Measurements from ENCODE around the gene DACT2.

DACT2 gene

DNA sequence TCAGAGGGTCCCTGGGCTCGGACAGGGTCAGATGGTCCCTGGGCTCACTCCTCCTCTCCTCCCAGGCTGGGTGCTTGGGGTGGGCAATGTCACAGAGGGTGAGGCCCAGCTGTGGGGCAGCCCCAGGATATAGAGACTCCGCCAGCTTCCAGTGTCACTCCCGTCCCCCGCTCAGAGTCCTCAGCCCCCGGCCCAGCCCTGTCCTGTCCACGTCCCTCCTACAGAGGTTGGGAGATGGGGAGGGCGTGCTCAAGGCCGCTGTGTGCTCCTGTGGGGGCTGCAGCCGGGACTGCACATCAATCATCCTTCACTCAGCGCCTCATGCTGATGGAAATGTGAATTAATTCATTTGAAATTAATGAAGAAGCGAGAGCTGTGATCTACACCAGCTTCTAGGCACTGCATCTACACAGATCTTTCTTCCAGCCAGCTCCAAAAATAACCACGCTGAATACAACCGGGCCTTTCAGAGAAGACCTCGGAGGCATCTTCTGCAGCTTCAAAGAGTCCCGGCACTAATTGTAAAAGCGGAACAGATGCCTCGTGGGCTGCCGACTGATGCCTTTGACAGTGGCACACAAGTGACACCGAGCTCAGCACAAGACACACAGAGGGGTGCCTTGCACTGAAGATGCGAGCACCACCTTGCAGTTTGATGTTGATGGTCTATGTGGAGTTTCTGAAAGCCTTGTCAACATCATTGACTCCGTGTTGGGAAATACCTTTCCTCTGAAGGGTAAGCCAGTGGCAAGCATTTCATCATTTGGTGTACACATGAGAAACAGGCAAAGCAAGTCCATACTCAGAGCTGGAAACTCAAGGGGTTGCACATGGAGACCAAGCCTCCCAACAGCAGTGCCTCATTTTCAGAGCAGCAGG lies 39.3 kb downstream of the DACT2 start:
- H3K4me3 ChIP-seq (replicated peaks in 1 of 2; ENCODE audit: low read depth in 2 of 2, low read length in 2 of 2): no peak overlapping the region
- DNase-seq (ENCODE audit: low read depth in 2 of 2): no peak
- TF ChIP-seq, protein P1, sequence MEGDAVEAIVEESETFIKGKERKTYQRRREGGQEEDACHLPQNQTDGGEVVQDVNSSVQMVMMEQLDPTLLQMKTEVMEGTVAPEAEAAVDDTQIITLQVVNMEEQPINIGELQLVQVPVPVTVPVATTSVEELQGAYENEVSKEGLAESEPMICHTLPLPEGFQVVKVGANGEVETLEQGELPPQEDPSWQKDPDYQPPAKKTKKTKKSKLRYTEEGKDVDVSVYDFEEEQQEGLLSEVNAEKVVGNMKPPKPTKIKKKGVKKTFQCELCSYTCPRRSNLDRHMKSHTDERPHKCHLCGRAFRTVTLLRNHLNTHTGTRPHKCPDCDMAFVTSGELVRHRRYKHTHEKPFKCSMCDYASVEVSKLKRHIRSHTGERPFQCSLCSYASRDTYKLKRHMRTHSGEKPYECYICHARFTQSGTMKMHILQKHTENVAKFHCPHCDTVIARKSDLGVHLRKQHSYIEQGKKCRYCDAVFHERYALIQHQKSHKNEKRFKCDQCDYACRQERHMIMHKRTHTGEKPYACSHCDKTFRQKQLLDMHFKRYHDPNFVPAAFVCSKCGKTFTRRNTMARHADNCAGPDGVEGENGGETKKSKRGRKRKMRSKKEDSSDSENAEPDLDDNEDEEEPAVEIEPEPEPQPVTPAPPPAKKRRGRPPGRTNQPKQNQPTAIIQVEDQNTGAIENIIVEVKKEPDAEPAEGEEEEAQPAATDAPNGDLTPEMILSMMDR (IDR thresholded peaks at IDR 0.05; ENCODE audit: low read depth, low read length): no peak

GRCh38 chr6:168279403-168279935 lies 40.1 kb downstream of the DACT2 start:
- TF ChIP-seq, protein P1 (IDR thresholded peaks at IDR 0.05; ENCODE audit: low read depth, low read length): no peak
- no peak for DNase-seq (ENCODE audit: low read depth in 2 of 2)
- no peak overlapping the region for H3K4me3 ChIP-seq (replicated peaks in 1 of 2; ENCODE audit: low read depth in 2 of 2, low read length in 2 of 2)

DNA sequence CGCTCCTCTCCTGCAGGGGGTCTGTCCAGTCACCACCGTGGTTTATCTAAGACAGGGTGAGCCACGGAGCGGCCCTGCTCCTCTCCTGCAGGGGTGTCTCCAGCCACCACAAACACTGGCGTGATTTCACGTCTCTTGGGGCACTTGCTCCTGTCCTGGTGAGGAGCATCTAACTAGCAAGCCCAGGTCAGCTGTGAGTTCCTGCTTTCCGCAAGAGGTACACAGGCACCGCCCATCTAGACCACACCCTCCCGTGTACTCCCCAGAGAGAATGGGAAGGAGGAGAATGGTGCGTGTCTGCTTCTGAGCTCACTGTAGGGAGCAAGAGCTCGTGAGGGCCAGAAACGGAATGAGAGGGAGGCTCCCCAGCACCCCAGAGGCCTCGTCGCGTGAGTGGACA lies 40.7 kb downstream of the DACT2 start:
- TF ChIP-seq, protein P1 (IDR thresholded peaks at IDR 0.05; ENCODE audit: low read depth, low read length): no peak
- DNase-seq (ENCODE audit: low read depth in 2 of 2): no peak
- no peak overlapping the region for H3K4me3 ChIP-seq (replicated peaks in 1 of 2; ENCODE audit: low read depth in 2 of 2, low read length in 2 of 2)

DNA sequence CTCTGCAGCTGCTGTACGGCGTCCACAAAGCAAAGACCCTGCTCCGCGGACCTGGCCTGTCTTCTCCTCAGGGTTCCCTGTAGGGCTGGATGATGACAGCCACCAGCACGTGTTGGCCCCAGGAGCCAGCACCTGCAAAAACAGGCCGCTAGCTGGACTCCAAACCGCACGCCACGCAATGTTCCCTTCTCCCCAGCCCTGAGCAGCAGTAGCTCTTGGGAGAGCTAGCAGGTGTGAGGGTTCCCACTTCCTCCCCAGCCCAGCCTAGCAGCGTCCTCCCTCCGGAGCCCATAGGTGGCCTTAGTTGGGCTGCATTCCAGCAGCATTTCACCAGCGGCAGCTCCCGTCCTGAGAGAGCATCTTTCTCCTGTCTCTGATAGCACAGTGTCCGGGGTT lies 42.3 kb downstream of the DACT2 start:
- H3K4me3 ChIP-seq (replicated peaks in 1 of 2; ENCODE audit: low read depth in 2 of 2, low read length in 2 of 2): no peak overlapping the region
- TF ChIP-seq, protein P1 (IDR thresholded peaks at IDR 0.05; ENCODE audit: low read depth, low read length): no peak
- DNase-seq (ENCODE audit: low read depth in 2 of 2): no peak

- TF ChIP-seq, protein P1 (IDR thresholded peaks at IDR 0.05; ENCODE audit: low read depth, low read length): no peak
- DNase-seq (ENCODE audit: low read depth in 2 of 2): no peak
- no peak overlapping the region for H3K4me3 ChIP-seq (replicated peaks in 1 of 2; ENCODE audit: low read depth in 2 of 2, low read length in 2 of 2)
Observed at GRCh38 chr6:168276576-168277273, 42.9 kb downstream of the DACT2 start.

GRCh38 chr6:168275168-168275567 lies 44.4 kb downstream of the DACT2 start:
- TF ChIP-seq, protein P1 (IDR thresholded peaks at IDR 0.05; ENCODE audit: low read depth, low read length): no peak
- no peak for DNase-seq (ENCODE audit: low read depth in 2 of 2)
- no peak overlapping the region for H3K4me3 ChIP-seq (replicated peaks in 1 of 2; ENCODE audit: low read depth in 2 of 2, low read length in 2 of 2)
